Skeletal muscle tissue (tissue), 4 donors: ENCODE data around the gene DACH1. TPM values are rescaled to one million over a fixed set of nuclear protein-coding genes. Genes with fewer than 3 reads are reported as not detected.
A peak's percentile ranks its signal among the peaks of the same experiment; 100 is the strongest.

Experiments
- H3K27ac ChIP-seq: one replicate; pipeline ENCODE4 v1.7.0; 2013; ENCODE audit warnings: mild to moderate bottlenecking, low read depth, low read length, inconsistent platforms
- H3K27me3 ChIP-seq, 3 donors: one replicate each; pipeline ENCODE4 v1.7.0; 2013; ENCODE audit warnings: low read length in 3 of 3; ENCODE audit not compliant: control insufficient read depth in 3 of 3, insufficient read depth in 3 of 3
- H3K36me3 ChIP-seq, 3 donors: one replicate each; pipeline ENCODE4 v1.7.0; 2013; ENCODE audit warnings: low read length in 3 of 3; ENCODE audit not compliant: control insufficient read depth in 3 of 3, insufficient read depth in 3 of 3
- H3K4me1 ChIP-seq, 3 donors: one replicate each; pipeline ENCODE4 v1.7.0; 2013; ENCODE audit warnings: low read length in 3 of 3, mild to moderate bottlenecking in 3 of 3; ENCODE audit not compliant: control insufficient read depth in 3 of 3, insufficient read depth in 3 of 3
- H3K4me3 ChIP-seq, 3 donors: one replicate each; pipeline ENCODE4 v1.7.0; 2013; ENCODE audit warnings: low read length in 3 of 3
- H3K9ac ChIP-seq, 3 donors: one replicate each; pipeline ENCODE4 v1.7.0; 2013; ENCODE audit warnings: low read length in 3 of 3, mild to moderate bottlenecking in 3 of 3, moderate library complexity in 2 of 3, low read depth in 1 of 3
- H3K9me3 ChIP-seq, 3 donors: one replicate each; pipeline ENCODE4 v1.7.0; 2013; ENCODE audit warnings: low read length in 3 of 3; ENCODE audit not compliant: control insufficient read depth in 3 of 3
- total RNA-seq: library from RNA; depleted of rRNA; stranded (reverse); fragments of >200 nt; gene quantifications from one replicate; pipeline ENCODE4 v1.2.3, GENCODE V29; 2014
- donor health status: Osteomylitis.

The DACH1 gene
- total RNA-seq, 1 donor from 2014 or later = 6.8 TPM

GRCh38 chr13:71866335-71867130 is 471 bp downstream of the DACH1 start:
- peak overlapping the region in 2 of 3 donors; percentile 57 to 70 for H3K9ac ChIP-seq
- peaks cover 13 to 22% (median 19%) of the 10 kb centered on the region in 3 donors for H3K4me1 ChIP-seq
- no peak overlapping the region for H3K27ac ChIP-seq
- no peaks in the 10 kb centered on the region for H3K36me3 ChIP-seq
- H3K9me3 ChIP-seq = no peaks in the 10 kb centered on the region
- H3K27me3 ChIP-seq = peaks cover 32 to 36% (median 36%) of the 10 kb centered on the region in 3 donors
- H3K4me3 ChIP-seq = peak overlapping the region; percentile 74 to 78 (median 77)

- no peaks in the 10 kb centered on the region for H3K36me3 ChIP-seq
- peak overlapping the region; percentile 14 to 79 (median 59) for H3K9ac ChIP-seq
- peaks cover 32 to 36% (median 36%) of the 10 kb centered on the region in 3 donors for H3K27me3 ChIP-seq
- no peaks in the 10 kb centered on the region for H3K9me3 ChIP-seq
- no peak overlapping the region for H3K27ac ChIP-seq
- H3K4me1 ChIP-seq = peaks cover 13 to 22% (median 19%) of the 10 kb centered on the region in 3 donors
- H3K4me3 ChIP-seq = peak overlapping the region; percentile 74 to 79 (median 78)
Measured at GRCh38 chr13:71865874-71866334, 1.1 kb downstream of the DACH1 start.

GRCh38 chr13:71864986-71865873 is 1.8 kb downstream of the DACH1 start:
- peaks cover 32 to 36% (median 34%) of the 10 kb centered on the region in 3 donors for H3K27me3 ChIP-seq
- no peaks in the 10 kb centered on the region for H3K36me3 ChIP-seq
- H3K27ac ChIP-seq = no peak overlapping the region
- peak overlapping the region in 2 of 3 donors; percentile 36 to 79 for H3K9ac ChIP-seq
- H3K4me3 ChIP-seq = peak overlapping the region; percentile 74 to 79 (median 78)
- H3K9me3 ChIP-seq = no peaks in the 10 kb centered on the region
- peaks cover 13 to 22% (median 19%) of the 10 kb centered on the region in 3 donors for H3K4me1 ChIP-seq

- peaks cover 13 to 22% (median 19%) of the 10 kb centered on the region in 3 donors for H3K4me1 ChIP-seq
- peaks cover 31 to 36% (median 32%) of the 10 kb centered on the region in 3 donors for H3K27me3 ChIP-seq
- H3K36me3 ChIP-seq = no peaks in the 10 kb centered on the region
- peak overlapping the region; percentile 74 to 79 (median 78) for H3K4me3 ChIP-seq
- no peak overlapping the region for H3K27ac ChIP-seq
- peak overlapping the region; percentile 16 to 79 (median 35) for H3K9ac ChIP-seq
- H3K9me3 ChIP-seq = no peaks in the 10 kb centered on the region
Measured at GRCh38 chr13:71864094-71864985, 2.7 kb downstream of the DACH1 start.

- H3K36me3 ChIP-seq = no peaks in the 10 kb centered on the region
- H3K27ac ChIP-seq = no peak overlapping the region
- H3K4me3 ChIP-seq = peak overlapping the region in 1 of 3 donors; percentile 9
Measured at GRCh38 chr13:71863254-71863865, 3.6 kb downstream of the DACH1 start.

GRCh38 chr13:71862459-71862943 is 4.5 kb downstream of the DACH1 start:
- Histone ChIP-seq H3K27me3 (peaks cover 26 to 31% (median 27%) of the 10 kb centered on the region in 3 donors), H3K4me3 (peak overlapping the region in 1 of 3 donors; percentile 9), H3K4me1 (peaks cover 13 to 22% (median 19%) of the 10 kb centered on the region in 3 donors), H3K9ac (no peak overlapping the region), H3K27ac (no peak overlapping the region), H3K36me3 (no peaks in the 10 kb centered on the region), H3K9me3 (no peaks in the 10 kb centered on the region)

More at GRCh38 chr13:71863254-71863865, 3.6 kb downstream of the DACH1 start:
- Histone ChIP-seq H3K27me3 (peaks cover 27 to 36% (median 28%) of the 10 kb centered on the region in 3 donors), H3K4me1 (peaks cover 13 to 22% (median 19%) of the 10 kb centered on the region in 3 donors), H3K9ac (no peak overlapping the region), H3K9me3 (no peaks in the 10 kb centered on the region)

- H3K9me3 ChIP-seq = no peaks in the 10 kb centered on the region
- no peak overlapping the region for H3K4me3 ChIP-seq
- H3K27me3 ChIP-seq = peaks cover 21 to 26% (median 23%) of the 10 kb centered on the region in 3 donors
- peaks cover 13 to 18% (median 16%) of the 10 kb centered on the region in 3 donors for H3K4me1 ChIP-seq
- no peaks in the 10 kb centered on the region for H3K36me3 ChIP-seq
- no peak overlapping the region for H3K27ac ChIP-seq
- no peak overlapping the region for H3K9ac ChIP-seq
Measured at GRCh38 chr13:71861769-71862458, 5.1 kb downstream of the DACH1 start.

GRCh38 chr13:71860547-71861138 is 6.4 kb downstream of the DACH1 start:
- H3K9ac ChIP-seq = no peak overlapping the region
- peaks cover 7 to 11% (median 9%) of the 10 kb centered on the region in 3 donors for H3K4me1 ChIP-seq
- H3K36me3 ChIP-seq = no peaks in the 10 kb centered on the region
- H3K27me3 ChIP-seq = peaks cover 18% of the 10 kb centered on the region in 3 donors
- no peak overlapping the region for H3K4me3 ChIP-seq
- no peaks in the 10 kb centered on the region for H3K9me3 ChIP-seq
- H3K27ac ChIP-seq = no peak overlapping the region
